SU-DHL-6 (cell line): Measurements from ENCODE around the gene TRIM40.

Experiments used
- H2AFZ ChIP-seq: fragments of 200-600 bp; sonication (generic); 2 replicates; pipeline ENCODE4 v1.6.1; 2014; ENCODE audit warnings: low read depth, mild to moderate bottlenecking, moderate library complexity, mixed read lengths, antibody characterized with exemption, low read length; ENCODE audit not compliant: severe bottlenecking
- H3F3A ChIP-seq: fragments of 200-600 bp; shearing (Covaris generic); 2 replicates; pipeline ENCODE4 v1.6.0; 2016; ENCODE audit warnings: antibody characterized with exemption, mild to moderate bottlenecking; ENCODE audit not compliant: insufficient read depth
- H3K27ac ChIP-seq: fragments of 200-600 bp; sonication (generic); 2 replicates; pipeline ENCODE4 v1.5.1; 2016; ENCODE audit warnings: low read depth, mild to moderate bottlenecking, low read length, moderate library complexity, mixed read lengths
- H3K27me3 ChIP-seq: fragments of 200-600 bp; sonication (generic), shearing (Covaris generic); 2 replicates; pipeline ENCODE4 v1.6.0; 2014; ENCODE audit warnings: mild to moderate bottlenecking, low read length
- H3K36me3 ChIP-seq: fragments of 200-600 bp; sonication (generic); 2 replicates; pipeline ENCODE4 v1.6.1; 2014; ENCODE audit warnings: mild to moderate bottlenecking, low read length, mixed read lengths
- H3K4me2 ChIP-seq: fragments of 300-600, 200-600 bp; shearing (Covaris generic), sonication (generic); 2 replicates; pipeline ENCODE4 v1.6.0; 2014; ENCODE audit warnings: low read length, low read depth, mild to moderate bottlenecking; ENCODE audit not compliant: poor library complexity, severe bottlenecking
- H3K4me3 ChIP-seq: fragments of 200-600 bp; sonication (generic); 2 replicates; pipeline ENCODE4 v1.5.1; 2014; ENCODE audit warnings: antibody characterized with exemption, low read length, mild to moderate bottlenecking, mixed read lengths; ENCODE audit not compliant: insufficient read depth, poor library complexity, severe bottlenecking
- H3K79me2 ChIP-seq: fragments of 200-600 bp; sonication (generic); 2 replicates; pipeline ENCODE4 v1.6.1; 2014; ENCODE audit warnings: mild to moderate bottlenecking, low read length, moderate library complexity; ENCODE audit not compliant: insufficient read depth
- H3K9ac ChIP-seq: fragments of 200-600 bp; sonication (generic); 2 replicates; pipeline ENCODE4 v1.7.0; 2014; ENCODE audit warnings: mild to moderate bottlenecking, low read length
- H3K9me2 ChIP-seq: fragments of 200-600 bp; sonication (generic); replicated peaks from 2 replicates; pipeline ENCODE4 v1.6.1; 2014; ENCODE audit warnings: low read length; ENCODE audit not compliant: insufficient read depth
- H3K9me3 ChIP-seq: fragments of 200-600 bp; sonication (generic); 2 replicates; pipeline ENCODE4 v1.6.1; 2014; ENCODE audit warnings: low read length, mixed read lengths; ENCODE audit not compliant: insufficient read depth
- H4K20me1 ChIP-seq: fragments of 200-600 bp; sonication (generic); 2 replicates; pipeline ENCODE4 v1.6.1; 2014; ENCODE audit warnings: low read depth, mild to moderate bottlenecking, antibody characterized with exemption, low read length, moderate library complexity, mixed read lengths
- CTCF ChIP-seq: fragments of 200-600 bp; sonication (generic); IDR thresholded peaks from one replicate; pipeline ENCODE4 v1.5.1; 2017; ENCODE audit warnings: antibody characterized with exemption, mild to moderate bottlenecking, low read length, moderate library complexity; ENCODE audit not compliant: insufficient read depth, poor library complexity, severe bottlenecking
- EZH2phosphoT487 ChIP-seq: fragments of 200-600 bp; sonication (generic), shearing (Covaris generic); conservative IDR thresholded peaks from 2 replicates; pipeline ENCODE4 v1.6.1; 2018; ENCODE audit warnings: mild to moderate bottlenecking, antibody characterized with exemption, low read length, moderate library complexity, mixed read lengths

TRIM40 gene

GRCh38 chr6:30152016-30152673, 16.2 kb downstream of the TRIM40 start:
- Histone ChIP-seq H3K36me3 (no peaks in the 10 kb centered on the region), H3K27ac (no peak overlapping the region), H3K9me3 (no peaks in the 10 kb centered on the region), H4K20me1 (no peaks in the 10 kb centered on the region), H3K4me3 (no peak overlapping the region), H3K79me2 (no peaks in the 10 kb centered on the region), H3K4me2 (no peak overlapping the region), H2AFZ (no peak overlapping the region), H3K9me2 (no peaks in the 10 kb centered on the region), H3K9ac (no peak overlapping the region), H3F3A (no peaks in the 10 kb centered on the region), H3K27me3 (no peaks in the 10 kb centered on the region)
- TF ChIP-seq CTCF (no peak), EZH2phosphoT487 (no peak)

DNA sequence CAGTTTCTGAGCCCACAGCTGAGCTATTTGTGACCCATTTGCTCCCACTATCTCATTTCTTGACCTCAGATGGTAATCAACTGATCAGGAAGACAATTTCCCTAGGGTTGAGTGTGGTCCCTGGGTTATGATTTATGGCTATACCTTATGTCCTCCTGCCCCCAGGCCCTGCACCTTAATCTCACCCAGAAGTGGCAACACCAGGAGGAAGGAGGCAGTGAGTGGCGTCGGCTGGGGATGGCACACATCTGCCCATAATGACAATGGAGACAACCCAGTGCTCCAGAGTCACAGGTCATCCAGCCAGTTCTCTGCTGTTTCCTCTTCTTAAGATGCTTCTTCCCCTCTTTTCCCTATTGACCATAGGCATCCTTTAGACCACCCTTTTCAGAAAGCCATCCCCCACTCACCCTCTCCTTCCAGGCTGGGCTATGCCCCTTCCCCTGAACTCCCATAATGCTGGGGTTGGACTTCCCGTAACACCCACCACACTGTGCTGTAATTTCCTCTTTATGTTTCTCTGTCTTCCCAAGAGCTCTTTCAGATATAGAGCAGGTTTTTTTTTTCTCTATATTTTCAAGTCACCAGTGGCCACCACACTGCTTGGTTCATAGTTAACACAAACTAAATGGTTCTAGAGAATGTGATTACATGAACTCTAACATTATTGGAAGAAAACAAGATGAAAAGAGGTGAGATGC, 17.1 kb downstream of the TRIM40 start:
- Histone ChIP-seq H3K4me2 (no peak overlapping the region), H2AFZ (no peak overlapping the region), H3K9me3 (no peaks in the 10 kb centered on the region), H3K27ac (no peak overlapping the region), H3K4me3 (no peak overlapping the region), H3K27me3 (no peaks in the 10 kb centered on the region), H3K79me2 (no peaks in the 10 kb centered on the region), H3K36me3 (no peaks in the 10 kb centered on the region), H4K20me1 (no peaks in the 10 kb centered on the region), H3F3A (no peaks in the 10 kb centered on the region), H3K9ac (no peak overlapping the region), H3K9me2 (no peaks in the 10 kb centered on the region)
- no peak for TF ChIP-seq EZH2phosphoT487
- TF ChIP-seq CTCF, result no peak

DNA sequence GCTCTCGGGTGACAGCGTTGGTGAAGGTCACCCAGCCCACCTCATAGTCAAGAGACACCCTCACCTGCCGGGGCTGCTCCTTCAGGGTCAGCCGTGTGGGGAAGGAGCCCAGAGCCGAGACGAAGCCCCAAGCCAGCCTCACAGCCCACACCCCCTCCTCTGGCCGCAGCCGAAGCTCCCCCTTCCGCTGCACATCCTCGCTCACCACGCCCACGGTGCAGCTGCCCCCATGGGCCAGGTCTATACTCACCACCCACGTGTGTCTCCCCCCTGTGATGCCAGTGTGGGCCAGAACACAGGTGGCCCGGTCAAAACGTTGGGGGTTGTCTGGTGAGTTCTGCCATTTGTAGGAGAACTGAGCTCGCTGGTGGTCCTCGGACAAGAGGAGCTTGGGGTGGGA, 18.1 kb downstream of the TRIM40 start:
- no peaks in the 10 kb centered on the region for H3F3A ChIP-seq
- no peaks in the 10 kb centered on the region for H3K79me2 ChIP-seq
- no peaks in the 10 kb centered on the region for H4K20me1 ChIP-seq
- TF ChIP-seq CTCF, result no peak
- TF ChIP-seq EZH2phosphoT487, result no peak
- no peak overlapping the region for H3K27ac ChIP-seq
- no peak overlapping the region for H2AFZ ChIP-seq
- no peak overlapping the region for H3K4me2 ChIP-seq
- no peaks in the 10 kb centered on the region for H3K27me3 ChIP-seq
- H3K36me3 ChIP-seq, result no peaks in the 10 kb centered on the region
- no peak overlapping the region for H3K4me3 ChIP-seq
- no peak overlapping the region for H3K9ac ChIP-seq
- H3K9me2 ChIP-seq, result no peaks in the 10 kb centered on the region
- no peaks in the 10 kb centered on the region for H3K9me3 ChIP-seq
